Measurements from ENCODE around the gene IARS2.

Gene IARS2

GRCh38 chr1:220067269-220068204, 26.4 kb upstream of the IARS2 start:
- TF ChIP-seq MAX (IDR thresholded peaks at IDR 0.05) (no peak), EGR1 (IDR thresholded peaks at IDR 0.05) (no peak), ZBTB7A (IDR thresholded peaks at IDR 0.05; ENCODE audit: low read depth) (no peak), TAF1 (IDR thresholded peaks at IDR 0.05; ENCODE audit: low read depth) (no peak), EP300 (IDR thresholded peaks at IDR 0.05; ENCODE audit: borderline replicate concordance) (no peak), RAD21 (IDR thresholded peaks at IDR 0.05; ENCODE audit: low read depth) (no peak), TEAD4 (IDR thresholded peaks at IDR 0.05) (no peak), CREB1 (IDR thresholded peaks at IDR 0.05; ENCODE audit: low read depth) (no peak), USF1 (IDR thresholded peaks at IDR 0.05) (no peak)

- TF ChIP-seq EGR1 (IDR thresholded peaks at IDR 0.05) (no peak), RAD21 (IDR thresholded peaks at IDR 0.05; ENCODE audit: low read depth) (no peak), TCF12 (IDR thresholded peaks at IDR 0.05; ENCODE audit: low read depth) (no peak), CREB1 (IDR thresholded peaks at IDR 0.05; ENCODE audit: low read depth) (no peak), FOXM1 (IDR thresholded peaks at IDR 0.05; ENCODE audit: borderline replicate concordance, low read depth) (no peak), EP300 (IDR thresholded peaks at IDR 0.05; ENCODE audit: borderline replicate concordance) (no peak), YY1 (IDR thresholded peaks at IDR 0.05; ENCODE audit: low read depth) (no peak), TAF1 (IDR thresholded peaks at IDR 0.05; ENCODE audit: low read depth) (no peak), MAX (IDR thresholded peaks at IDR 0.05) (no peak), TEAD4 (IDR thresholded peaks at IDR 0.05) (no peak), NFIC (IDR thresholded peaks at IDR 0.05) (no peak), REST (IDR thresholded peaks at IDR 0.05; ENCODE audit: low read depth) (no peak), CEBPB (IDR thresholded peaks at IDR 0.05) (no peak), USF1 (IDR thresholded peaks at IDR 0.05) (no peak)
Measured at GRCh38 chr1:220076861-220077762, 16.8 kb upstream of the IARS2 start.

- TF ChIP-seq EP300 (IDR thresholded peaks at IDR 0.05; ENCODE audit: borderline replicate concordance), result no peak
Measured at GRCh38 chr1:220077887-220078286, 16.0 kb upstream of the IARS2 start.

GRCh38 chr1:220084460-220084859, 9.5 kb upstream of the IARS2 start:
- TF ChIP-seq USF1 (IDR thresholded peaks at IDR 0.05) (no peak), ZBTB7A (IDR thresholded peaks at IDR 0.05; ENCODE audit: low read depth) (no peak), TAF1 (IDR thresholded peaks at IDR 0.05; ENCODE audit: low read depth) (no peak), FOXM1 (IDR thresholded peaks at IDR 0.05; ENCODE audit: borderline replicate concordance, low read depth) (no peak), REST (IDR thresholded peaks at IDR 0.05; ENCODE audit: low read depth) (no peak), CREB1 (IDR thresholded peaks at IDR 0.05; ENCODE audit: low read depth) (no peak), YY1 (IDR thresholded peaks at IDR 0.05; ENCODE audit: low read depth) (no peak), NFIC (IDR thresholded peaks at IDR 0.05) (no peak), TEAD4 (IDR thresholded peaks at IDR 0.05) (no peak), EP300 (IDR thresholded peaks at IDR 0.05; ENCODE audit: borderline replicate concordance) (no peak), RAD21 (IDR thresholded peaks at IDR 0.05; ENCODE audit: low read depth) (no peak), MAX (IDR thresholded peaks at IDR 0.05) (no peak)
